HG02678 (cell line): ENCODE results near the gene FAM161A.
"Not testable (repeated sequence)": the region's sequence is repeated elsewhere in the genome, so short reads cannot be mapped to it uniquely, and the experiment has no call there.

ENCODE experiments used
- ATAC-seq: cut with Tn5 transposase; IDR thresholded peaks from one replicate; pipeline ENCODE4 v1.9.1; 2021; ENCODE audit warnings: mild to moderate bottlenecking, moderate library complexity; ENCODE audit not compliant: unreplicated experiment

The FAM161A gene

GRCh38 chr2:61853847-61854563 lies at the start of gene FAM161A:
TSS of gene FAM161A (minus strand) at chr2:61854060. CDS start at chr2:61854041, 19 bp downstream.
- ATAC-seq: peak; percentile 79

GRCh38 chr2:61900281-61900680 lies 46.4 kb upstream of the FAM161A start:
- ATAC-seq: no peak

- no peak for ATAC-seq
These were observed 45.0 kb upstream of the FAM161A start for GRCh38 chr2:61898810-61899209.

- peak; percentile 84 for ATAC-seq
These were observed 34.6 kb upstream of the FAM161A start, which contains the start of gene CCT4 for GRCh38 chr2:61888267-61889055. TSS of gene CCT4 (minus strand) at chr2:61888656. CDS start at chr2:61888507, 149 bp downstream.

GRCh38 chr2:61887717-61888266 lies 33.9 kb upstream of the FAM161A start:
- ATAC-seq: no peak

- no peak for ATAC-seq
These were observed 32.2 kb upstream of the FAM161A start for GRCh38 chr2:61885896-61886603.

- no peak for ATAC-seq
These were observed 29.0 kb upstream of the FAM161A start for GRCh38 chr2:61882850-61883249.

- ATAC-seq: not testable (repeated sequence)
These were observed 25.5 kb upstream of the FAM161A start for GRCh38 chr2:61879351-61879750.

GRCh38 chr2:61878761-61879160 lies 24.9 kb upstream of the FAM161A start:
- no peak for ATAC-seq

- no peak for ATAC-seq
These were observed 23.8 kb upstream of the FAM161A start for GRCh38 chr2:61877571-61878245.

GRCh38 chr2:61876400-61876799 lies 22.5 kb upstream of the FAM161A start:
- no peak for ATAC-seq

GRCh38 chr2:61866482-61867089 lies 12.7 kb upstream of the FAM161A start:
- not testable (repeated sequence) for ATAC-seq

GRCh38 chr2:61862085-61862484 lies 8.2 kb upstream of the FAM161A start:
- ATAC-seq: no peak

GRCh38 chr2:61857224-61857623 lies 3.4 kb upstream of the FAM161A start:
- ATAC-seq: no peak

- no peak for ATAC-seq
These were observed 1.4 kb upstream of the FAM161A start for GRCh38 chr2:61855318-61855613.

- ATAC-seq: peak; percentile 90
These were observed 881 bp upstream of the FAM161A start for GRCh38 chr2:61854564-61855317.

GRCh38 chr2:61853086-61853846 lies 594 bp downstream of the FAM161A start:
- peak; percentile 59 for ATAC-seq

- not testable (repeated sequence) for ATAC-seq
These were observed 2.6 kb downstream of the FAM161A start for GRCh38 chr2:61851270-61851669.

- no peak for ATAC-seq
These were observed 8.5 kb downstream of the FAM161A start for GRCh38 chr2:61845320-61845719.
